HepG2 (cell line): ENCODE results near the gene TMEM200A. TPM values are rescaled to one million over a fixed set of nuclear protein-coding genes. Genes with fewer than 3 reads are reported as not detected.
A peak's percentile ranks its signal among the peaks of the same experiment; 100 is the strongest.

Experiments
- BORCS8-MEF2B ChIP-seq: sonication (generic); formaldehyde crosslinking; IDR thresholded peaks from 2 replicates; pipeline ENCODE4 v1.8.0; 2022; ENCODE audit warnings: mild to moderate bottlenecking, missing genetic modification reagents
- ELF1 ChIP-seq: sonication (generic); formaldehyde crosslinking; IDR thresholded peaks from 2 replicates; pipeline ENCODE4 v1.4.0; 2020; ENCODE audit warnings: missing genetic modification reagents
- ELK4 ChIP-seq: sonication (generic); formaldehyde crosslinking; IDR thresholded peaks from 2 replicates; pipeline ENCODE4 v1.9.0; 2021; ENCODE audit warnings: missing genetic modification reagents, borderline replicate concordance
- KDM5B ChIP-seq: sonication (generic); formaldehyde crosslinking; IDR thresholded peaks from 2 replicates; pipeline ENCODE4 v1.4.0; 2020; ENCODE audit warnings: missing genetic modification reagents, mild to moderate bottlenecking, borderline replicate concordance
- RFX1 ChIP-seq: fragments of 450-650 bp; IDR thresholded peaks from 2 replicates; pipeline ENCODE4 v1.6.1; 2017
- SIN3A ChIP-seq: IDR thresholded peaks from 2 replicates; pipeline ENCODE4 v1.6.1; 2011; ENCODE audit warnings: low read depth, mild to moderate bottlenecking, control low read depth, low read length, borderline replicate concordance
- STAT6 ChIP-seq: sonication (generic); formaldehyde crosslinking; IDR thresholded peaks from 2 replicates; pipeline ENCODE4 v1.4.0; 2020; ENCODE audit warnings: missing genetic modification reagents, mild to moderate bottlenecking, borderline replicate concordance
- XRCC5 ChIP-seq: fragments of 200-400 bp; formaldehyde crosslinking; optimal IDR thresholded peaks from 2 replicates; pipeline ENCODE3; 2017; ENCODE audit warnings: mild to moderate bottlenecking, low read length
- ZBTB7A ChIP-seq: sonication (generic); formaldehyde crosslinking; IDR thresholded peaks from 2 replicates; pipeline ENCODE4 v1.8.0; 2022; ENCODE audit warnings: mild to moderate bottlenecking, missing genetic modification reagents
- ZFP36L2 ChIP-seq: sonication (generic); formaldehyde crosslinking; IDR thresholded peaks from 2 replicates; pipeline ENCODE4 v1.4.0; 2020; ENCODE audit warnings: missing genetic modification reagents
- ZFX ChIP-seq: sonication (generic); formaldehyde crosslinking; IDR thresholded peaks from 2 replicates; pipeline ENCODE4 v1.4.0; 2020; ENCODE audit warnings: mild to moderate bottlenecking, low read depth, missing genetic modification reagents, moderate library complexity
- ZGPAT ChIP-seq: IDR thresholded peaks from 2 replicates; pipeline ENCODE4 v1.6.1; 2016; ENCODE audit warnings: mild to moderate bottlenecking
- ZNF234 ChIP-seq: sonication (generic); formaldehyde crosslinking; conservative IDR thresholded peaks from 2 replicates; pipeline ENCODE4 v1.5.1; 2020; ENCODE audit warnings: mild to moderate bottlenecking, missing genetic modification reagents
- ZNF256 ChIP-seq: sonication (generic); formaldehyde crosslinking; conservative IDR thresholded peaks from 2 replicates; pipeline ENCODE4 v1.4.0; 2020; ENCODE audit warnings: missing genetic modification reagents
- ZNF280D ChIP-seq: sonication (generic); formaldehyde crosslinking; IDR thresholded peaks from 2 replicates; pipeline ENCODE4 v1.5.1; 2020; ENCODE audit warnings: mild to moderate bottlenecking, missing genetic modification reagents
- ZNF441 ChIP-seq: sonication (generic); formaldehyde crosslinking; IDR thresholded peaks from 2 replicates; pipeline ENCODE4 v1.7.0; 2021; ENCODE audit warnings: missing genetic modification reagents, borderline replicate concordance
- ZNF616 ChIP-seq: sonication (generic); formaldehyde crosslinking; IDR thresholded peaks from 2 replicates; pipeline ENCODE4 v1.5.0; 2020; ENCODE audit warnings: low read depth, mild to moderate bottlenecking, missing genetic modification reagents
- ZNF768 ChIP-seq: sonication (generic); formaldehyde crosslinking; IDR thresholded peaks from 2 replicates; pipeline ENCODE4 v1.4.0; 2020; ENCODE audit warnings: missing genetic modification reagents
- ZNF777 ChIP-seq: sonication (generic); formaldehyde crosslinking; IDR thresholded peaks from 2 replicates; pipeline ENCODE4 v1.4.0; 2020; ENCODE audit warnings: missing genetic modification reagents
- polyA plus RNA-seq, 8 experiments: library from polyadenylated mRNA; depleted of rRNA in 3 of 8; stranded (reverse) in 7 of 8; unstranded in 1 of 8; fragments of >200 nt; fragmentation: Illumina TruSeq in 4 of 8; extraction: Trizol in 4 of 8; gene quantifications; 2 replicates each; pipeline versions ENCODE4 v1.2.1 to v1.2.3, GENCODE V29; 2011 to 2016; ENCODE audit warnings: low read depth in 4 of 8, missing spikeins in 1 of 8, mixed read lengths in 1 of 8; ENCODE audit not compliant: insufficient read depth in 1 of 8
- total RNA-seq, 5 experiments: library from RNA; depleted of rRNA; stranded (reverse); fragments of >200 nt; fragmentation: Illumina TruSeq; extraction: Trizol; gene quantifications; 2 replicates each; pipeline ENCODE4 v1.2.3, GENCODE V29; 2016; ENCODE audit warnings: low read depth in 1 of 5

The TMEM200A gene
- total and polyA plus RNA-seq, 2 of the 13 experiments (the other 11 are each of a cell fraction or from before 2014, with no cell fraction given) = 0.34 TPM; not detected in 1

GRCh38 chr6:130365166-130366106 is at the start of gene TMEM200A (continued):
- TF ChIP-seq STAT6 (0 out of 2 replicates have a peak, but pooled peaks have one; percentile 12), XRCC5 (peak; percentile 87), ZFP36L2 (no peak), ZGPAT (CRISPR knock-in tag) (0 out of 2 replicates have a peak, but pooled peaks have one; percentile 52), ZNF256 (0 out of 2 replicates have a peak, but pooled peaks have one; percentile 29), ZNF234 (CRISPR knock-in tag) (no peak), ELK4 (CRISPR knock-in tag) (no peak), ZNF777 (CRISPR knock-in tag) (peak; percentile 80), BORCS8-MEF2B (CRISPR knock-in tag) (peak; percentile 60; the same call in 1 of the 2 replicates), RFX1 (no peak), ZNF441 (CRISPR knock-in tag) (0 out of 2 replicates have a peak, but pooled peaks have one; percentile 58), ZFX (CRISPR knock-in tag) (0 out of 2 replicates have a peak, but pooled peaks have one; percentile 16), KDM5B (CRISPR knock-in tag) (peak; percentile 66; the same call in 1 of the 2 replicates), ZBTB7A (0 out of 2 replicates have a peak, but pooled peaks have one; percentile 21), SIN3A (no peak), ZNF616 (CRISPR knock-in tag) (no peak), ZNF768 (CRISPR knock-in tag) (peak; percentile 33; the same call in 1 of the 2 replicates), ELF1 (CRISPR knock-in tag) (no peak), ZNF280D (0 out of 2 replicates have a peak, but pooled peaks have one; percentile 40)
